GM12891 (cell line): Measurements from ENCODE around the gene LRRC27.
"Not testable (repeated sequence)": the region's sequence is repeated elsewhere in the genome, so short reads cannot be mapped to it uniquely, and the experiment has no call there.

ENCODE experiments used
- DNase-seq: peaks from one replicate; pipeline ENCODE4 v3.0.0; 2011; ENCODE audit warnings: low spot score; ENCODE audit not compliant: insufficient read length
- FAIRE-seq: peaks from 2 replicates; lab custom pipeline; 2011; peaks lifted over from hg19 to GRCh38; lab: Jason Lieb, UNC
- PAX5 ChIP-seq: IDR thresholded peaks from 2 replicates; pipeline ENCODE4 v1.6.1; 2011; ENCODE audit warnings: low read length, moderate library complexity, mild to moderate bottlenecking; ENCODE audit not compliant: insufficient read depth, severe bottlenecking
- POLR2A ChIP-seq: IDR thresholded peaks from 2 replicates; pipeline ENCODE4 v1.6.1; 2011; ENCODE audit warnings: low read depth, low read length, control low read depth
- POLR2AphosphoS5 ChIP-seq: IDR thresholded peaks from 2 replicates; pipeline ENCODE4 v1.6.1; 2011; ENCODE audit warnings: low read depth, low read length, control low read depth
- POU2F2 ChIP-seq: IDR thresholded peaks from 2 replicates; pipeline ENCODE4 v1.6.1; 2011; ENCODE audit warnings: low read depth, mild to moderate bottlenecking, control low read depth, low read length, moderate library complexity
- SPI1 ChIP-seq: IDR thresholded peaks from 2 replicates; pipeline ENCODE4 v1.6.1; 2011; ENCODE audit warnings: low read depth, low read length, control low read depth
- TAF1 ChIP-seq: IDR thresholded peaks from 2 replicates; pipeline ENCODE4 v1.6.1; 2011; ENCODE audit warnings: low read depth, low read length, control low read depth

The LRRC27 gene

DNA sequence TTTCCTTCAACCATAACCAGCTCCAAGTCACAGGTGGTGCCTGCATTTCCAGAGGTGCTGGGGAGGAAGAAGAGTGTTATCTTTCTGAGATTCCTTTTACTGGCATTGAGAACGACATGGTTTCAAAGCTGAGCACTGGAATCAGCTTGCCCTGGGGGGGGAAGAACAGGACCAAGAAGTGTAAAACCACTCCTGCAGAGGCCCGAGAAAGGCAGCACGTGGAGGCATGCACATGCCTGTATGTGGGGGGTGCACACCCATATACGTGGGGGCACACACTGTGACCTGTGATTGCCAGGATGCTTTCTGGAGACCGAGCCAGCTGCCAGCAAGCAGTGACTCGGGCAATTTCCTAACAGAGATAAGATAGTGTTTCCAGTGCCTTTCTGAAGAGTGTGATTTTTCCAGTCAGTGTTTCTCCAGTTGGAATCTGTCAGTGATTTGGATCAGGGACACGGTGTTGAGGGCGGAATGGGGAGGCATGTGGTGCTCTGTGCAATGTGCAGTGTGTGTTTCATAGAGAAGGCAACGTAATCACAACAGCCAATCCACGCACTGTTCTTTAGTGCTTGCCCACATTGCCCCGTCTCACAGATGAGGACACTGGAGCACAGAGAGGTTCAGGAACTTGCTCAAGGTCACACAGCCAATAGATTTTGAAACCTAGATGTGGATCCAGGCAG lies 4.2 kb downstream of the LRRC27 start:
- DNase-seq (no peak), FAIRE-seq (no peak)
- TF ChIP-seq TAF1 (no peak), POLR2A (no peak), SPI1 (no peak), PAX5 (no peak), POU2F2 (no peak), POLR2AphosphoS5 (no peak)

DNA sequence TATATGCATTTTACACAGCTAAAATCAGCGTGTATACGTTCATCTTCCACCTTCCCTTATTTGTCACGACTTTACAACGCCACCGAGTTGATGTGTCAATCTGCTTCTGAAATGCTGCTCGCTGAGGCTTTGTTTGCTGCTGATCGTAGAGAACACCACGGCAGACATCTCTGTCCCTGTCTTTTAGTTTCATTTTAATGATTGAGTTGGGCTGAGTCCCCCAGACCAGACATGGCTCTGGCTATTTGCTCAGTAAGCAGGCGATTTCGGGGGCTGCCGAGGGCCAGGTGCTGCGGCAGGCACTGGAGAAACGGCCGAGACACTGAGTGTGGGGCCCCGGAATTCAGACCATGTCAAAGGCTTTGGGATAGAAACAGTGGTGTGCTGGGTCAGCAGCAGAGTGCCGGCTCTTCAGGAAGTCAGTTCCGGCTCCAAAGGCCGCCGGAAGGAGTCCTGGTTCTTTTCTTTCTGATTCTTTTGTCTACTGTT lies 5.0 kb downstream of the LRRC27 start:
- DNase-seq (no peak), FAIRE-seq (no peak)
- no peak for TF ChIP-seq PAX5
- no peak for TF ChIP-seq POLR2A
- no peak for TF ChIP-seq POLR2AphosphoS5
- no peak for TF ChIP-seq SPI1
- no peak for TF ChIP-seq TAF1
- TF ChIP-seq POU2F2 = no peak

DNA sequence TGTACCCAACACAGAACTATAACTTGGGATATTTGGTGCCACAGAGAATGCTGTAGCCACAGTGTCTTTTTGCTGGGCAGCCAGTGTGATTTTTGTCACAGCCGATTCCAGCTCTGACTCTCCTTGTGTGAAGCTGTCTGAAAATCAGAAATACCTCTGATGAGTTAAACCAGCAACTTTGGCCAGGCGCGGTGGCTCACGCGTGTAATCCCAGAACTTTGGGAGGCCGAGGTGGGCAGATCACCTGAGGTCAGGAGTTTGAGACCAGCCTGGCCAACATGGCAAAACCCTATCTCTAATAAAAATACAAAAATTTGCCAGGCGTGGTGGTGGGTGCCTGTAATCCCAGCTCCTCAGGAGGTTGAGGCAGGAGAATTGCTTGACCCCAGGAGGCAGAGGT lies 5.9 kb downstream of the LRRC27 start:
- not testable (repeated sequence) for DNase-seq, FAIRE-seq

DNA sequence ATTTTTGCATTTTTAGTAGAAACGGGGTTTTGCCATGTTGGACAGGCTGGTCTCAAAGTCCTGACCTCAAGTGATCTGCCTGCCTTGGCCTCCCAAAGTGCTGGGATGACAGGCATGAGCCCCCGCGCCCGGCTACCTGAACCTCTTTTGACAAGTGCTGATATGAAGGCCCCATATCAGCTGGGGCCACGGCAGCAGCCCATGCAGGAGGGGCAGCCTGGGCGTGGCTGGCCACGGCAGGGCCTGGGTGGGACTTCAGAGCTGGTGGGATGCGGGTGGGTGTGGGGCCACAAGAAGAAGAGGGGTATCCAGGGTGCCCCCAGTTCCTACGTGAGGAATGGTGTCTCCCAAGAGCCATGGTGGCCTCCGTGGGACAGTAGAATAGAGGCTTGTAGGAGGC lies 6.9 kb downstream of the LRRC27 start:
- DNase-seq (no peak), FAIRE-seq (no peak)
- no peak for TF ChIP-seq POLR2AphosphoS5
- no peak for TF ChIP-seq POU2F2
- TF ChIP-seq PAX5 = no peak
- no peak for TF ChIP-seq TAF1
- TF ChIP-seq SPI1 = no peak
- no peak for TF ChIP-seq POLR2A

DNA sequence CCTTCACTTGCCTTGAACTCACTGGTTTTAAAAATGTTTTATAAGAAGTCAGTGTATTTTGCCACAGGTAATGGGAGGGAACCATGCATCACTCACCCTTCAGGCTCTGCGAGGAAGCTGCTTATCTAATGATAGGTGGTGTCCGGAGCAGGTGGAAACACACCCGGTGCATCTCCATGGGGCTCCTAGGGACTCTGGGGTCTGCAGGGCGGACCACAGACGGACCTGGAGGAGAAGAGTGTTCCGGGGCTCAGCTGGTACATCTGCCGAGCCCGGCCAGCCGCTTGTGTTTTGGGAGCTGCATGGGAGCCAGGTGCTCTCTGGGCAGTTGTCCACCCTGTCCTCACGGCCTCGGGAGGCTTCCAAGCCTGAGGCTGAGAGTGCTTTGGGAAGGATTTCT lies 7.3 kb downstream of the LRRC27 start:
- TF ChIP-seq PAX5 (no peak), SPI1 (no peak), TAF1 (no peak), POLR2A (no peak), POU2F2 (no peak), POLR2AphosphoS5 (no peak)
- DNase-seq (no peak), FAIRE-seq (no peak)

DNA sequence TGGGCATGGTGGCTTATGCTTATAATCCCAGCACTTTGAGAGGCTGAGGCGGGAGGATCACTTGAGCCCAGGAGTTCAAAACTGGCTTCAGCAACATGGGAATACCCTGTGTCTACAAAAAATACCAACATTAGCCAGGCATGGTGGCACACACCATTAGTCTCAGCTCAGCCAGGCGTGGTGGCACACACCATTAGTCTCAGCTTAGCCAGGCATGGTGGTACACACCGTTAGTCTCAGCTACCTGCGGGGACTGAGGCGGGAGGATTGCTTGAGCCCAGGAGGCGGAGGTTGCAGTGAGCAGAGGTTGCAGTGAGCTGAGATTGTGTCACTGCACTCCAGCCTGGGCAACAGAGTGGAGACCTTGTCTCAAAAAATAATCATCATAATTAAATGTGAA lies 9.0 kb downstream of the LRRC27 start:
- DNase-seq = no peak
- FAIRE-seq = no peak
- TF ChIP-seq POLR2AphosphoS5 = no peak
- no peak for TF ChIP-seq SPI1
- no peak for TF ChIP-seq POLR2A
- no peak for TF ChIP-seq TAF1
- no peak for TF ChIP-seq PAX5
- no peak for TF ChIP-seq POU2F2

DNA sequence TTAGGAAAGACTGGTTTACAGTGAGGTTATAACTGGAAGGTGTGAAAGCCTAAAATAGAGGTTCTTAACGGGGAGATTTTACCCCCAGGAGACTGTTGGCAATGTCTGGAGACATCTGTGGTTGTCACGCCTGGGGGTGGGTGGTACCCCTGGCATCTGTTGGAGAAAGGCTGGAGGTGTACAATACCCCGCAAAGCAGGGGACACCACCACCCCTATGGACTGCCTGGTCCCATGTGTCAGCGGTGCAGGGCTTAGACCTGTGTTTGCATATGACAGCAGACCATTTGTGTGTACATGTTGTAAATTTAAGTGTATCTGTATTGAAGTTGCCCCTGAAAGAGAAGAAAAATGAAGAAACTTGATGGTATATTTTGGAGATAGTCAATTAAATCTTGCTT lies 9.8 kb downstream of the LRRC27 start:
- DNase-seq = no peak
- TF ChIP-seq POLR2A = no peak
- TF ChIP-seq TAF1 = no peak
- no peak for TF ChIP-seq POU2F2
- TF ChIP-seq POLR2AphosphoS5 = no peak
- TF ChIP-seq SPI1 = no peak
- TF ChIP-seq PAX5 = no peak
- FAIRE-seq = peak; percentile 16

DNA sequence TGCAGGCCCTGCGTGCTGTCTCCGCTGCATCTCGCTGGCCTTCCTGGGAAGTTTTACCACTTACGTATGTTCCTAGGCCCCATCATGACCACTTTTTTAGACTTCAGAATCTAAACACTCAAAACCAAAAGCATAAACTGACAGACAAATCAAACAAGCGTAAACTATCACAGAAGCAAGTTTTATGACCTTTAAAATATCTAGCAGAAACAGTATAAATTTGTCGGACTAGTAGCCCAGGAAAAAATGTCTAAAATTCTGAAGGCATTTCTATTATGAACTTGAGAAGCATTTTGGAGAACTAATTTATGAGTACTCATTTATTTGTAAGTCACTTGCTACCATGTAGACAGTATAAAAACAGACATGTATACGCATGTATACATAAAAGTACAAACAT lies 10.6 kb downstream of the LRRC27 start:
- DNase-seq (no peak), FAIRE-seq (no peak)
- no peak for TF ChIP-seq POU2F2
- no peak for TF ChIP-seq POLR2A
- no peak for TF ChIP-seq PAX5

DNA sequence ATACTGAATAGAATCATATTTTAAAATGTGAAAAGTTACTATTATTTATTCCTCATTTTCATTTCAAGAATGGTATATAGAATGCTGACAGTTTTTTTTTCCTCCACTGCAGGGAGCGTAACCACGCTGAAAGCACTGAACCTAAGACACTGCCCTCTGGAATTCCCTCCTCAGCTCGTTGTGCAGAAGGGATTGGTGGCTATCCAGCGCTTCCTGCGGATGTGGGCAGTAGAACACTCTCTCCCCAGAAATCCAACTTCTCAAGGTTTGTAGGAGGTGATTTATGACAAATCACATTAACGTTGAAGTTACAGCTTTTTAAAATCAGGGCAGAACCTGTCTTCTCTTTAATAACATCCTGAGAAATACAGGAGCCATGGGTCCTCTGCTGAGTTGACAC lies 12.4 kb downstream of the LRRC27 start:
- DNase-seq (no peak), FAIRE-seq (no peak)
- TF ChIP-seq TAF1 (no peak), POU2F2 (no peak), POLR2A (no peak), POLR2AphosphoS5 (no peak), SPI1 (no peak), PAX5 (no peak)

DNA sequence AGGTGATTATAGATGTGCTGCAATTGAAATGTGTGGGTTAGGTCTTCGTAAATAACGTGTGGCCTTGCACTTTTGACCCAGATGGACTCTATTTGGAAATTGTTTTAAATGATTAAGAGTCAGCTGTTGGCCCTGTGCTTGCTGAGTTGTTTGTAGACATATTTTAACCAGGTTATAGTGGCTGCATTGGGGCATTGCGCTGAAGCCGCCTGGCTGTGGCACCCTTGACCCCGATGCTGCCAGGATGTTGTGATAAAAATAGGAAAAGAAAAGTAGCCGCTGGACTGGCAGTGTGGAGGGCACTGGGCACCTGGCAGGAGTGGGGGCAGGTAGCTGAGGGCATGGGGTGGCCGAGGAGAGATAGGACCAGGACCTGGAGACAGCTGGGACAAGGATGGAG lies 13.4 kb downstream of the LRRC27 start:
- TF ChIP-seq POLR2A (no peak), POU2F2 (no peak), PAX5 (no peak), TAF1 (no peak), SPI1 (no peak), POLR2AphosphoS5 (no peak)
- FAIRE-seq (no peak), DNase-seq (no peak)

DNA sequence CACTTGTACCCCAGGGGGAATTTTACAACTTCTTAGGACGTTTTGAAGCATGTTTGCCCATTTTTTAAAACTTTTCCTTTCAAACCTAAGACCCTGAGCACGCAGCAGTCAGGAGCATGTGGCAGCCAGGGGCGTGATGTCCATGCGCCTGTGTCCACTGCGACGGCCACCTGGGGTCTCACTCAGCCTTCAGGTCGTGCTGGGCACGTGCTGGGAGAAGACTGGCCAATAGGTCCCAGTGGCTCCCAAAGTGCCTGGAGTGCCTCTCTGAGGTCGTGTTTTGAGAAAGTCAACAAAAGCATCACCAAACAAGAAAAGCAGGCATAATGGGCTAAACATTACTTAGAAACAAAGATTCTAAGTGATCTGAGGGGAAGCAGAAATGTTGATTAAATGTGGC lies 14.8 kb downstream of the LRRC27 start:
- FAIRE-seq = no peak
- DNase-seq = no peak
- TF ChIP-seq POLR2AphosphoS5 = no peak
- no peak for TF ChIP-seq PAX5
- TF ChIP-seq TAF1 = no peak
- TF ChIP-seq POU2F2 = no peak
- no peak for TF ChIP-seq SPI1
- TF ChIP-seq POLR2A = no peak
